Body of pancreas (tissue), 4 donors: ENCODE results near the gene CYS1. TPM values are rescaled to one million over a fixed set of nuclear protein-coding genes. Genes with fewer than 3 reads are reported as not detected.

Source experiments
- ATAC-seq: fragments of 150-250 bp; one replicate; pipeline ENCODE4 v1.9.1; 2016
- DNase-seq, 4 donors: peaks; one replicate each; pipeline ENCODE4 v3.0.0-alpha.2; 2019
- H3K27ac ChIP-seq, 4 donors: fragments of 200-600 bp; sonication (generic); 1 replicate in 3 of 4; 2 replicates in 1 of 4; pipeline versions ENCODE4 v1.5.1 to v1.6.1; 2016 to 2019; ENCODE audit warnings: mild to moderate bottlenecking in 1 of 4, mixed read lengths in 1 of 4, moderate library complexity in 1 of 4
- H3K27me3 ChIP-seq, 2 donors: fragments of 200-600 bp; sonication (generic); one replicate each; pipeline ENCODE4 v1.6.0; 2016; ENCODE audit warnings: mild to moderate bottlenecking in 1 of 2
- H3K36me3 ChIP-seq, 2 donors: fragments of 200-600 bp; sonication (generic); replicated peaks in 1 of 2; 2 replicates each; pipeline ENCODE4 v1.5.1; 2016; ENCODE audit warnings: low read depth in 2 of 2; ENCODE audit not compliant: insufficient read depth in 1 of 2
- H3K4me1 ChIP-seq: fragments of 200-600 bp; sonication (generic); one replicate; pipeline ENCODE4 v1.6.0; 2016
- H3K4me3 ChIP-seq, 2 donors: fragments of 200-600 bp; sonication (generic); 1 replicate in 1 of 2; 2 replicates in 1 of 2; pipeline ENCODE4 v1.5.1; 2016 to 2019
- H3K9me3 ChIP-seq, 3 donors: fragments of 200-600 bp; sonication (generic); 1 replicate in 2 of 3; 2 replicates in 1 of 3; pipeline ENCODE4 v1.5.1; 2016
- POLR2A ChIP-seq, 3 donors: fragments of 450-650 bp; IDR thresholded peaks; one replicate each; pipeline ENCODE4 v1.6.1; 2016; ENCODE audit warnings: antibody characterized with exemption in 3 of 3, mild to moderate bottlenecking in 2 of 3
- WGBS, 2 donors: methylation state at CpG; one replicate each; pipeline ENCODE4 v1.1.5; 2017; 5-methylcytosine and 5-hydroxymethylcytosine counted together
- intact Hi-C: fragments of 100-400 bp; cut with DNase I; formaldehyde crosslinking; loops from one replicate; pipeline ENCODE4 v1.15.1; 2023
- total RNA-seq, 2 donors: library from RNA; depleted of rRNA; stranded (reverse); fragments of >200 nt; gene quantifications; one replicate each; pipeline ENCODE4 v1.1.0, GENCODE V29; 2016
- TF ChIP-seq, protein P1 (sequence below), 7 experiments: fragments of 450-650 bp in 4 of 7; fragments of 200-600 bp in 3 of 7; sonication (generic) in 3 of 7; IDR thresholded peaks; one replicate each; pipeline ENCODE4 v1.5.1; 2016 to 2019; ENCODE audit warnings: antibody characterized with exemption in 7 of 7

Gene CYS1, protein sequence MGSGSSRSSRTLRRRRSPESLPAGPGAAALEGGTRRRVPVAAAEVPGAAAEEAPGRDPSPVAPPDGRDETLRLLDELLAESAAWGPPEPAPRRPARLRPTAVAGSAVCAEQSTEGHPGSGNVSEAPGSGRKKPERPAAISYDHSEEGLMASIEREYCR
- total RNA-seq = 10 to 100 TPM; 30.4 to 36.6 TPM

DNA sequence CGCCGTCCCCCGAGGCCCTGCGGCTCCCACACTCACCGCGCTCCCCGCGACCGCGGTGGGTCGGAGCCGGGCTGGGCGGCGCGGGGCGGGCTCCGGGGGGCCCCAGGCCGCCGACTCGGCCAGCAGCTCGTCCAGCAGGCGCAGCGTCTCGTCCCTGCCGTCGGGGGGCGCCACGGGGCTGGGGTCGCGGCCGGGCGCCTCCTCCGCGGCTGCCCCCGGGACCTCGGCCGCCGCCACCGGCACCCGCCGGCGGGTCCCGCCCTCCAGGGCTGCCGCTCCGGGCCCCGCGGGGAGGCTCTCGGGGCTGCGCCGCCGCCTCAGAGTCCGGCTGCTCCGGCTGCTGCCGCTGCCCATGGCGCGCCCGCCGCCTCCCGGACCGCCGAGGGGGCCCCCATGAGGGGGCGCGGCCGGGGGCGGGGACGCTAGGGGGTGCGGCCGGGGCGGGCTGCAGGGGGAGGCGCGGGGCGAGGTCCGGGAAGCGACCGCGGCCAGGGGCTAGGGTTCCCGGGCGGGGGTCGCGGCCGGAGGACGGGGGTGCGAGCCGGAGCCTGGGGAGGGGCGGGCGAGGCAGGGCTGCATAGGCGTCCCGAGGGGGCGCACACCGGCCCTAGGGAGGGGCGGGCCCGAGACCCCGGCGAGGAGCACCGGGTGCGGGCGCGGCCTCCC, at the start of gene CYS1:
TSS of gene CYS1 (minus strand) at position 542 of the 666 bp plus-strand sequence. CDS start at position 354, 188 bp downstream.
- peak in 3 of 4 donors; percentile 36 to 59 (median 42) for DNase-seq
- H3K27ac ChIP-seq = peak within 1 kb of the TSS; percentile 62 to 90 (median 86)
- intact Hi-C loops = no loop called here
- ATAC-seq = peak; percentile 64
- TF ChIP-seq POLR2A (IDR thresholded peaks at IDR 0.05) = no peak
- TF ChIP-seq, protein P1, sequence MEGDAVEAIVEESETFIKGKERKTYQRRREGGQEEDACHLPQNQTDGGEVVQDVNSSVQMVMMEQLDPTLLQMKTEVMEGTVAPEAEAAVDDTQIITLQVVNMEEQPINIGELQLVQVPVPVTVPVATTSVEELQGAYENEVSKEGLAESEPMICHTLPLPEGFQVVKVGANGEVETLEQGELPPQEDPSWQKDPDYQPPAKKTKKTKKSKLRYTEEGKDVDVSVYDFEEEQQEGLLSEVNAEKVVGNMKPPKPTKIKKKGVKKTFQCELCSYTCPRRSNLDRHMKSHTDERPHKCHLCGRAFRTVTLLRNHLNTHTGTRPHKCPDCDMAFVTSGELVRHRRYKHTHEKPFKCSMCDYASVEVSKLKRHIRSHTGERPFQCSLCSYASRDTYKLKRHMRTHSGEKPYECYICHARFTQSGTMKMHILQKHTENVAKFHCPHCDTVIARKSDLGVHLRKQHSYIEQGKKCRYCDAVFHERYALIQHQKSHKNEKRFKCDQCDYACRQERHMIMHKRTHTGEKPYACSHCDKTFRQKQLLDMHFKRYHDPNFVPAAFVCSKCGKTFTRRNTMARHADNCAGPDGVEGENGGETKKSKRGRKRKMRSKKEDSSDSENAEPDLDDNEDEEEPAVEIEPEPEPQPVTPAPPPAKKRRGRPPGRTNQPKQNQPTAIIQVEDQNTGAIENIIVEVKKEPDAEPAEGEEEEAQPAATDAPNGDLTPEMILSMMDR (IDR thresholded peaks at IDR 0.05) = peak in 4 of 7 experiments; percentile 8 to 64 (median 40)
- WGBS, 2 donors = 0% methylated on average over 6 of the region's 98 CpGs; no CpG with 5 or more reads in 1 of the 2 donors
- no peaks in the 10 kb centered on the region for H3K36me3 ChIP-seq
- peaks cover 22% of the 10 kb centered on the region for H3K4me1 ChIP-seq
- no peaks in the 10 kb centered on the region for H3K27me3 ChIP-seq
- H3K4me3 ChIP-seq = peak within 1 kb of the TSS; percentile 36 to 60
- no peaks in the 10 kb centered on the region for H3K9me3 ChIP-seq

DNA sequence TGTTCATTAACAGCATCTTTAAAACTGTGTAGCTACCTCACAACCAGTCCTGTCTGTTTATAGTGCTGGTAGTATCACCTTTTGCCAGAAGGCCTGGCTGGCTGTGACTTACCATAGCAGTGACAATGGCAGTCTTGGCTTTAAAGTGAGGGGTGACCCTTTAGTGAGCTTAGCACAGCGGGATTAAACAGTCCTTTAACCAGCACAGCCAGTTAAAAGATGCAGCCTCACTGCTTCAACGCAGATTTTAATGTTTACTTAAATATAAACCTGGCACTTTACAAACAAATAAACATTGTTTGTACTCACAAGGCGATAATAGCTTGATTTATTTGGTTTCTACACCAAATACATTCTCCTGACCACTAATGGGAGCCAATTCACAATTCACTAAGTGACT, 49.3 kb upstream of the CYS1 start:
- intact Hi-C loops = loop anchor here (5.0 kb wide), 1 partner anchor 308 kb away; no protein-coding TSS in a partner anchor
- TF ChIP-seq POLR2A (IDR thresholded peaks at IDR 0.05) = no peak
- TF ChIP-seq, protein P1 (IDR thresholded peaks at IDR 0.05) = no peak
- Histone ChIP-seq H3K4me1 (peaks cover 6% of the 10 kb centered on the region), H3K9me3 (no peaks in the 10 kb centered on the region), H3K36me3 (no peaks in the 10 kb centered on the region), H3K27ac (no peak overlapping the region), H3K27me3 (no peaks in the 10 kb centered on the region), H3K4me3 (no peak overlapping the region)
- 52 to 55% methylated on average over 3 of the region's 3 CpGs for WGBS, 2 donors
- DNase-seq = no peak
- ATAC-seq = no peak

DNA sequence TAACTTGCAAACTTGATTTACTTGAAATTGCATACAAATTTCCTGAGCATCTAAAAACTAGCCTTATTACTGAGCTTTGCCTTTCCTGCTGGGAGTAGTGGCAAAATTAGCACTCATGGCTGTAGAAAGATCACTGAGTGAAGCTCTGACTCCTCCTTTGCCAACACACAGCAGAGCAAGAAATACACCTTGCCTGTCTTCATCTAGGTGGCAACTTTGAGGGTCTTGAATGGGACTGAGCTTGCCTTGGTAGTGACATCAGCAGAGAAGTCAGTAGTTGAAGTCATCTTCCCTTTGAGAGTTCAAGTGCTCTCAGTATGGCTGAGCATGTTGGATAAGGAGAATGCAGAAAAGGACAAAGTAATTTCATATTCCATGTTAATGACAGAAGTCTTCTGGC, 48.2 kb upstream of the CYS1 start:
- intact Hi-C loops = loop anchor here (5.0 kb wide), 1 partner anchor 309 kb away; no protein-coding TSS in a partner anchor
- ATAC-seq = no peak

DNA sequence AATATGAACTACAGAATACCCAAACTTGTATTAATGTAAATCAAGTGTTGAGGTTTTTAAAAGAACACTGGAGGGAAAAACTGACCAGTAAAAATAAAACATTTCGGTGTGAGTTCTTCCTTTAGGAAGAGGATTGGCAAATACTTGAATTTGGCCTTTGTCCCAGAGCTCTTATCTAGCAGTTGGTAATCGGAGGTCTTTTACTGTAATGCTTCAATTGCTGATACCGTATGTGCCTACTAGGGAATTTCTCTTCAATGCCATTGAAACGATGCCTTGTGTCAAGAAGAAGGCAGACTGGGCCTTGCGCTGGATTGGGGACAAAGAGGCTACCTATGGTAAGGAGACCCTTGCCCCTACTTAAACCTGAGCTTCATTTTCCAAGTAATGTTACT, 46.4 kb upstream of the CYS1 start:
- Histone ChIP-seq H3K4me1 (peaks cover 22% of the 10 kb centered on the region), H3K27me3 (no peaks in the 10 kb centered on the region), H3K9me3 (no peaks in the 10 kb centered on the region), H3K36me3 (no peaks in the 10 kb centered on the region), H3K27ac (no peak overlapping the region), H3K4me3 (no peak overlapping the region)
- intact Hi-C loops = loop anchor here (5.0 kb wide), 1 partner anchor 311 kb away; no protein-coding TSS in a partner anchor
- WGBS, 2 donors = 8 to 20% methylated on average over 5 of the region's 5 CpGs
- peak; percentile 32 for ATAC-seq
- DNase-seq = peak in 1 of 4 donors; percentile 64
- no peak for TF ChIP-seq POLR2A (IDR thresholded peaks at IDR 0.05)
- TF ChIP-seq, protein P1 (IDR thresholded peaks at IDR 0.05) = no peak

More for the DNA sequence above, 48.2 kb upstream of the CYS1 start:
- Histone ChIP-seq H3K27ac (no peak overlapping the region), H3K4me1 (peaks cover 6% of the 10 kb centered on the region), H3K27me3 (no peaks in the 10 kb centered on the region), H3K36me3 (no peaks in the 10 kb centered on the region), H3K9me3 (no peaks in the 10 kb centered on the region), H3K4me3 (no peak overlapping the region)
- TF ChIP-seq, protein P1 (IDR thresholded peaks at IDR 0.05) = no peak
- TF ChIP-seq POLR2A (IDR thresholded peaks at IDR 0.05) = no peak
- no peak for DNase-seq
